Liver (tissue), 3 donors: Measurements from ENCODE around the gene KCTD3.
A peak's percentile ranks its signal among the peaks of the same experiment; 100 is the strongest.

Experiments used
- RAD21 ChIP-seq, 2 donors: IDR thresholded peaks; 2 replicates each; pipeline ENCODE4 v1.6.1; 2016; ENCODE audit warnings: antibody characterized with exemption in 2 of 2, mild to moderate bottlenecking in 2 of 2
- TAF1 ChIP-seq: conservative IDR thresholded peaks from 2 replicates; pipeline ENCODE4 v1.6.1; 2016; ENCODE audit warnings: antibody characterized with exemption, mild to moderate bottlenecking
- TF ChIP-seq, protein P1 (sequence below): fragments of 150-350 bp; IDR thresholded peaks from 2 replicates; pipeline ENCODE4 v1.5.1; 2017; ENCODE audit warnings: improper control_type of control experiment, low read depth, low read length; ENCODE audit not compliant: missing input control
- donor health status: healthy.
- donor health status: healthy.

GRCh38 chr1:215640429-215641148 lies 73.5 kb downstream of the KCTD3 start:
- TF ChIP-seq RAD21 (IDR thresholded peaks at IDR 0.05) (peak in 1 of 2 donors; percentile 32), TAF1 (no peak)
- TF ChIP-seq, protein P1, sequence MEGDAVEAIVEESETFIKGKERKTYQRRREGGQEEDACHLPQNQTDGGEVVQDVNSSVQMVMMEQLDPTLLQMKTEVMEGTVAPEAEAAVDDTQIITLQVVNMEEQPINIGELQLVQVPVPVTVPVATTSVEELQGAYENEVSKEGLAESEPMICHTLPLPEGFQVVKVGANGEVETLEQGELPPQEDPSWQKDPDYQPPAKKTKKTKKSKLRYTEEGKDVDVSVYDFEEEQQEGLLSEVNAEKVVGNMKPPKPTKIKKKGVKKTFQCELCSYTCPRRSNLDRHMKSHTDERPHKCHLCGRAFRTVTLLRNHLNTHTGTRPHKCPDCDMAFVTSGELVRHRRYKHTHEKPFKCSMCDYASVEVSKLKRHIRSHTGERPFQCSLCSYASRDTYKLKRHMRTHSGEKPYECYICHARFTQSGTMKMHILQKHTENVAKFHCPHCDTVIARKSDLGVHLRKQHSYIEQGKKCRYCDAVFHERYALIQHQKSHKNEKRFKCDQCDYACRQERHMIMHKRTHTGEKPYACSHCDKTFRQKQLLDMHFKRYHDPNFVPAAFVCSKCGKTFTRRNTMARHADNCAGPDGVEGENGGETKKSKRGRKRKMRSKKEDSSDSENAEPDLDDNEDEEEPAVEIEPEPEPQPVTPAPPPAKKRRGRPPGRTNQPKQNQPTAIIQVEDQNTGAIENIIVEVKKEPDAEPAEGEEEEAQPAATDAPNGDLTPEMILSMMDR = no peak
